Pulmonary artery endothelial cell (primary cell): ENCODE data around the gene CDC42BPB. TPM values are rescaled to one million over a fixed set of nuclear protein-coding genes. Genes with fewer than 3 reads are reported as not detected.
"Not testable (repeated sequence)": the region's sequence is repeated elsewhere in the genome, so short reads cannot be mapped to it uniquely, and the experiment has no call there.

ENCODE experiments used
- DNase-seq: peaks from one replicate; pipeline ENCODE4 v3.0.0-alpha.2; 2011; ENCODE audit warnings: low read depth, low spot score
- total RNA-seq: library from RNA; depleted of rRNA; stranded (reverse); fragments of >200 nt; gene quantifications from 2 replicates; pipeline ENCODE4 v1.2.3, GENCODE V29; 2014

The CDC42BPB gene
- total RNA-seq, 1 donor from 2014 or later: 113 TPM

DNA sequence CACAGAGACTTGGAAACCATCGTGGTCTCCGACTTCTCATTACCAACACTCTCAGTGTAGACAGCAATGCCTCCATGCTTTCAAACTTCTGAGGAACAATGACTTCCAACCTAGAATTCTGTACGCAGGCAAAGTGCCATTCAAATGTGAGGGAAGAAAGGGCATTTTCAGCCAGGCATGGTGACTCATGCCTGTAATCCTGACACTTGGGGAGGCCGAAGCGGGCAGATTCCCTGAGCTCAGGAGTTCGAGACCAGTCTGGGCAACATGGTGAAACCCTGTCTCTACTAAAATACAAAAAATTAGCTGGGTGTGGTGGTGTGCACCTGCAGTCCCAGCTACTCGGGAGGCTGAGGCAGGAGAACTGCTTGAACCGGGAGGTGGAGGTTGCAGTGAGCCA is 9.9 kb downstream of the CDC42BPB start:
- not testable (repeated sequence) for DNase-seq

DNA sequence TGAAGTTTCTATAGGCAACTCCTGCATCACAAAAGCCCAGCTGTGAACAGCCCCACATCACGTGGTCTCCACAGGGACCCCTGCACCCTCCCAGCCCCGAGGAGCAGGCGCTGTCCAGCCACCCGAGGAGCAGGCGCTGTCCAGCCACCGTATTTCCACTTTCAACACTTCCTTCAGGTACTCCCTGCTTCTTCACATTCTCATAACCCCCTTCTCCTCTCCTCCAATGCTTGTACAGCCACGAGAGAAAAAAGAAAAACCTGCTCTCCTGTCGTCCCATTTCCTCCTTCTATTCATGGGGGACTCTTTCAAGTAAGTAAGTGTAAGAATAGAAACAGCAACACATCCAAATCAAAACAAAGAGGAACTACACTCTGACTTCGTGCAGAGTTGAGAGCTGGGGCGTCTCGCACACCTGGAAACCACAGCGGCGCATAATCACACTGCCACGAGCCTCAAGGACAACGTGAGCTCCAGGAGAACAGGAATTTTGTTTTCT is 11.9 kb downstream of the CDC42BPB start:
- DNase-seq: no peak

DNA sequence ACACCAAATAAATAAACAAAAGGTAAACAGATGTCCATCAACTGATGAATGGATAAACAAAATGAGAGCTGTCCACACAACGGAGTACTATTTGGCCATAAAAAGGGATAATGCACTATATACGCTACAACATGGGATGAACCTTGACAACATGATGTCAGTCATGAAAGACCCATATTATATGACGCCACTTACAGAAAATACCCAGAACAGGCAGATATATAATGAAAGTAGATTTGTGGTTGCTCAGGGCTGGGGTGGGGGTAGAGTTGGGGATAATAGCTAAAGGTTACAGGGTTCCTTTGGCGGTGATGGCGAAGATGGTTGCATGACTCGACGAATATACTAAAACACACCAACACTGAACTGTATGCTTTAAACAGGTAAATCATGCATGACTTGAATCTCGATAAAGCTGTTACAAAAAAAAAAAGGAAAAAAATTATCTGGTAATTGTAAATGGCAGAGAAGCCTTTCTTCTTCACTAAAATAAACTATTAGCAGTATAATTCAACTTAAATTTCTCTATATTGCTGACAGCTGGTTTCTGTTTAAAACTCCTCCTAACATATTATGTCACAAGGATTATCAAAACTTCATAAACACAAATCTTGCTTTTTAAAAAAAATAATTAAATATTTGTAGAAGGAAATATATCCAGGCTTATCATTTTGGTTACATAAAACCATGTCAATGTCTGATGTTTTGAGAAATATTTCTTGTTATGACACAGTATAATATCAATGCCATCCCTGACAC is 13.9 kb downstream of the CDC42BPB start:
- DNase-seq: no peak

GRCh38 chr14:103041464-103041863 is 15.9 kb downstream of the CDC42BPB start:
- DNase-seq: no peak

GRCh38 chr14:103033681-103034096 is 23.7 kb downstream of the CDC42BPB start:
- no peak for DNase-seq

- no peak for DNase-seq
These were observed 25.4 kb downstream of the CDC42BPB start for GRCh38 chr14:103031956-103032355.

- DNase-seq: no peak
These were observed 25.8 kb downstream of the CDC42BPB start for GRCh38 chr14:103031566-103031911.

GRCh38 chr14:103030741-103031565 is 26.4 kb downstream of the CDC42BPB start:
- DNase-seq: no peak

DNA sequence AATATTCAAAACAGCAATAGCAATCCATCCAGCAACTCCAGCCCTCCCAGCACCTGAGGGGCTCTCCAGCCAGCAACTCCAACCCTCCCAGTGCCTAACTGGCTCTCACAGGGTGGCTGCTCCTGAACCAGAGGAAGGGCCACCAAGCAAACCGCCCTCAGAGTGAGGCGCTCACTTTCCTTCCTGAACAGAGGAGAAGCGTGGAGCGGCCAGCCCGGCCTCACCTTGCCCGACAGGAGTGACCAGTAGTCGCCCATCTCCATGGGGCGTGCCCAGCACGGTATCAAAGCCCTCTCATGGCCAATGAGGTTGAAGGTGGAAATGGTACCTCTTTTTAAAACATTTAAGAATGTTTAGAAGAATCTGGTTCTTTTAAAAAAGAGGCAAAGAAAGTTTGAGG is 27.4 kb downstream of the CDC42BPB start:
- no peak for DNase-seq

GRCh38 chr14:103028772-103029171 is 28.6 kb downstream of the CDC42BPB start:
- DNase-seq: no peak

DNA sequence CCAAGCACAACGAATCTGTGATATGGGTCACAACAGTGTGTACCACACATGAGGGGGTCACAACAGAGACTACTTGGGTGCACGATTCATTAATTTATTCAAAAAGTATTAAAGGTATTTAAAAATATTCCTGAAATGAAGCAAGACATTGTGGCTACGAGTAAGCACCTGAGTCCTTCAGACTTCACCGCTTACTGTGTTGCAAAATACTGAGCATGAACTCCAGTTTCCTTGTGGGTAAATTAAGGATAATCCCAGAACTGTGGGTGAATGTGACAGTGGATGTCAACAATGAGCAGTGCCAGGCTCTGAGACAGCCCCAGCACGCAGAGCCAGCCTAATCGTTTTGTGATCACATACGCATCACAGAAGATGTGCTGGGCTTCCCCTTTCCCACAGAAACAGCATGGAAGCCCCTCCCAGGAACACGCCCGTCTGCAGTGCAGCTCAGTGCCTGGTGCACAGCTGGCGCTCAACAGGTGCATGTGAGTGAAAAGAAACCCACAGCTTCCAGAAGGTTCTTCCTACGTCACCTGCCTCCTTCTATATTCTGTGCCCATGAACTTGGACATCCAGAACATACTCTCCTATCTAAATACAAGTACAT is 29.1 kb downstream of the CDC42BPB start:
- no peak for DNase-seq

DNA sequence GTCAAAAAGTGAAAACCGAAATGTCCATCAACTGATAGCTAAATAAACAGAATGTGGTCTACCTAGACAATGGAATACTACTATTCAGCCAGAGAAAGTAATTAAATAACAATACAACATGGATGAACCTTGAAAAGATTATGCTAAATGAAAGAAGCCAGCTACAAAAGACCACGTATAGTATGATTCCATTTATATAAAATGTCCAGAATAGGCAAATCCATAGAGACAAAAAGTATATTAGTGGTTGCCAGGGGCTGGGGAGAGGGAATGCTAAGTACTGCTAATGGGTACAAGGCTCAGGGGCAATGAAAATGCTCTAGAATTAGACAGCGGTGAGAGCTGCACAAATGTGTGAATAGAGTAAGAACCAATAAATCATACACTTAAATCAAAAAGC is 29.9 kb downstream of the CDC42BPB start:
- DNase-seq: no peak

DNA sequence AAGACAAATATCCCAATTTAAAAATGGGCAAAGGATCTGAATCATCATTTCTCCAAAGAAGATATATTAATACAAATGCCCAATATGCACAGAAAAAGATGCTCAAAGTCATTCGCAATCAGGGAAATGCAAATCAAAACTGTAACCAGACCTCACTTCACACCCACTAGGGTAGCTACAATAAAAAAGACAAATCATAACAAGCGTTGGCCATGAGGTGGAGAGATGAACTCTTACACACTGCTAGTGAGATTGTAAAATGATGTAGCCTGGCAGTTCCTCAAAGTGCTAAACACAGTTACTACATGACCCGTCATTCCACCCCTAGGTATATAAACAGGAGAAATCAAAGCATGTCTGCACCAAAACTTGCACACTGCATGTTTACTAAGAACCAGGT is 30.4 kb downstream of the CDC42BPB start:
- DNase-seq: no peak

DNA sequence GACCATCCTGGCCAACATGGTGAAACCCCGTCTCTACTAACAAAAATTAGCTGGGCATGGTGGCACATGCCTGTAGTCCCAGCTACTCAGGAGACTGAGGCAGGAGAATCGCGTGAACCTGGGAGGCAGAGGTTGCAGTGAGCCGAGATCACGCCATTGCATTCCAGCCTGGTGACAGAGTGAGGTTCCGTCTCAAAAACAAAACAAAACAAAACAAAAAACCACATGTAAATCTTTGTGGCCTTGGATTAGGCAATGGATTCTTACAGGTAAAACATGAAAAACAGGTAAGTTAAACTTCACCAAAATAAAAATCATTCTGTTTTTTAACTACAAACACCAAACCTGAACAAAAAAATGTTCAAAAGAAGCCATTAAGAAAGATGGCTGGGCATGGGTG is 31.2 kb downstream of the CDC42BPB start:
- DNase-seq: not testable (repeated sequence)

DNA sequence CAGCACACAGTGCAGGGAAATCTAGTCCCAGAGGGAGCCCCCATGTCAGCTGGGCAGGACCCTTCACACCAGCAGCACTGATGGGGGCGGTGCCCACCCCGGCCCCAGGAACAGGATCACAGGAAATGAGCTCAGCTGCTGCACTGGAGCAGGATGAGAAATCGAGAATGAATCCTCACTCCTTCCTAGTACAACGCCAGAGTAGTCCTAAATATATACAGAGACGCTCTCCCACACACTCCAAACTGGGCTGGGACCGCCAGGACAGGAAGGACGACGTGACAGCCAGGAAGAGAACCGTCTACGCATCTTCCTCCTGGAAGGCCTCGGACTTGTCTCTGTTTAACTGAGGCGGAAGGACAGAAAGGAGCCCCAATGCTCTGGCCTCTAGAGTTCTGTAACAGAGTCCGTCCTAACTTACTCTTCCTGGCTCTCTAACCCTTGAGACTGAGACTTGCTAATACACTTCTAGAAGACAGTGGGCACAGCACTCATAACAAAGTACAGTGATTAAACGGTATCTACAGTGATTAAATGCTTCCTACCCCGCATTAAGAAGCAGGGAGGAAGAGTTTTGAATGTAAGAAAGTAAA is 33.4 kb downstream of the CDC42BPB start:
- DNase-seq: peak; percentile 37

DNA sequence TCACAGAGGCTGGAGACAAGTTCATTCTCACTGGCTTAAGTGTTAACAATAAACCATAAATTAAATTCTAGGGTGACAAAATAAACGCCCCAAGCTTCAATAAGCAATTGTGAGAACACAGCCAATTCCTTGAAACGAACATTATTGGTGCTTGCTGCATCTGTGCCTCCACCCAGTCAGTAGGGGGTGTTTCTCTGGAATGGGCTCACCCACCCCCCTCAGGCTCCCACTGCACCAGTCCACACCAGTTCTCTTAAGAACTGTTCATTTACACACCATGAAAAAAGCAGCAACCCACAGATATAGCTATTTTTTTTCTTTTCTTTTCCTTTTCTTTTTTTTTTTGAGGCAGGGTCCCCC is 34.7 kb downstream of the CDC42BPB start:
- DNase-seq: no peak

- no peak for DNase-seq
These were observed 35.2 kb downstream of the CDC42BPB start for GRCh38 chr14:103022002-103022684.

DNA sequence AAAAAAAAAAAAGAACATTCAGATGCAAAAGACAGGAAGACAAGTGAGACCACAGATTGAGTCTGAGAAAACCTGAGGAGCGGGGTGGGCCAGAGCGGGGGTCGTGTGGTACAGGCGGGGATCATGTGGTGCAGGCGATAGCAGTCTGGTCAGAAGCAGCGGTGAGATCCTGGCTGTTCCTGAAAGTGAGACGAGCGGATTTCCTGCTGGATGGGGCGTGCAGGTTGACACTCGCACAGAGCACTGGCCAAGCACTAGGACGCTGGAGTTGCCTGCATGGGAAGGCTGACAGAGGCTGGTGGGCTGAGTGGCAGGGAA is 35.7 kb downstream of the CDC42BPB start:
- no peak for DNase-seq

- DNase-seq: no peak
These were observed 36.8 kb downstream of the CDC42BPB start for GRCh38 chr14:103020271-103021170.

DNA sequence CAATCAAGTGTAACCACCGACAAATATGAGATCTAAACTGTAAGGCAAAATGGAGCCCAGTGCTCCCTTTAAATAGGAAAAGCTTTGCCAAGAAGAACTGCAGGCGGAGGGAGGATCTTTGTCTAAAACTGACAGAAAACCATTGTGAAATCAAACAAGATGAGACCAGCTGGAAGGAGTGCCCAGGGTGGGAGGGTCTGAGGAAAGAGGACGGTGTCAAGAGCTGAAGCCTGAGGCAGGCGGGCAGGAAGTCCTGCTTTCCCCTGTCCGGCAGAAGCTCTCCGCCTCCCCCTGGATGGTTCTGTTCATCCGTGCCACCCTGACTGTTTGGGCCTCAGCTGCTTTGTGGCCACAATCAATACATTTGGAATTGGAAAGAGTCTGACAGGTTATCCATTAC is 37.5 kb downstream of the CDC42BPB start:
- no peak for DNase-seq
